ENCODE measurements around the gene FAM110A. TPM values are rescaled to one million over a fixed set of nuclear protein-coding genes. Genes with fewer than 3 reads are reported as not detected.

The FAM110A gene
- total and polyA plus RNA-seq, 2 donors (not counting 3 experiments of a cell fraction or from before 2014, with no cell fraction given), result 4.6 to 5.4 TPM

DNA sequence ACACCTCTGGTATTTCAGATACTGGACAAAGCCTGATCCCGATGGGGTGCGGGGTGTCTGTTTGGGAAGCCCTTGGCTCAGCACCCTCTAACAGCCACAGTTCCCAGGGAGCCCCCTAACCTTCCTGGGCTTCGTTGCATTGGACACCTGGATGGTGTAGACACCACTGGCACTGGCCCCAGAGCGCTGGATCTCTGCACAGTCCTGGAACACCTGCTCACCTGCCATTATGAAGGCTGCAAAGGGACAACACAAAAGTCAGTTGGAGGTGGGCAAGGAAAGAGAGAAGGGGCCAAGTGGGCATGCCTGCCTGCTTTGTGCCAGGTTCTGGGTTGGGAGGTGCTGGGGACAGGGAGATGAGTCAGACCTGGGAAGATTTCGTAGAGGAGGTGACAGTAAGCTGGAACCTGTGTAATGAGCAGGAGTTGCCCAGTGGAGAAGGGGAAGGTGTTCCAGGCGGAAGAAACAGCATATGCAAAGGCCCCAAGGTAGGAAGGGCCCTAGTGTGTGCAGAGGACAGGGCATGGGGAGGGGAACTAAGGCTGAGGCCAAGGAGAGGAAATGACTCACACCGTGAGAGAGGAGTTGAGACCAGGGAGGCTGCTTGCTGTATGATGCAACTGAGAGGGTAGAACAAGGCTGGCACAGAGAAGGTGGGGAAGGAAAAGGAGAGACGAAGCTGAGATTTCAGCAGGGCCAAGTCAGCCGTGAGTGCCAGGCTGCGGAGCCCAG, 47.7 kb downstream of the FAM110A start:
- no peak overlapping the region for H3K4me3 ChIP-seq (replicated peaks in 1 of 3; ENCODE audit: insufficient read depth in 1 of 3, low read depth in 1 of 3, low read length in 3 of 3)
- H3K36me3 ChIP-seq (ENCODE audit: control insufficient read depth in 2 of 2, extremely low read depth in 1 of 2, insufficient read depth in 2 of 2, low read length in 2 of 2), result no peaks in the 10 kb centered on the region
- no peak overlapping the region for H2AFZ ChIP-seq (ENCODE audit: low read depth, low read length)
- H3K4me2 ChIP-seq (ENCODE audit: insufficient read depth, low read length), result no peak overlapping the region
- H3K27me3 ChIP-seq (ENCODE audit: control insufficient read depth in 2 of 2, insufficient read depth in 2 of 2, low read length in 2 of 2), result peaks cover 5 to 6% of the 10 kb centered on the region in 2 experiments
- POLR2A ChIA-PET, result no interaction called here
- no peaks in the 10 kb centered on the region for H3K9me1 ChIP-seq (replicated peaks; ENCODE audit: control insufficient read depth, extremely low read depth, insufficient read depth, low read length)
- CTCF ChIA-PET, result interaction anchor here (0.9 kb wide), 1 partner anchor 63 kb away, joined by 3 read pairs; no protein-coding TSS in a partner anchor
- intact Hi-C loops (cut with micrococcal nuclease) (loop anchor here (5.0 kb wide), 1 partner anchor 34 kb away; no protein-coding TSS in a partner anchor), dilution Hi-C loops (cut with MboI; ENCODE audit: extremely low pct_ligation_motif_present, low sequenced_read_pairs) (no loop called here)
- BruUV-seq (replicated peaks), result no TSS peak
- FAIRE-seq, result peak; percentile 67
- H3K27ac ChIP-seq (ENCODE audit: insufficient read depth, low read depth, low read length), result no peak overlapping the region
- no peaks in the 10 kb centered on the region for H3K9me3 ChIP-seq (replicated peaks; ENCODE audit: control insufficient read depth, insufficient read depth, low read length)
- no peak overlapping the region for H3K9ac ChIP-seq (replicated peaks; ENCODE audit: extremely low read depth, insufficient read depth, low read length)
- H3K4me1 ChIP-seq (ENCODE audit: control insufficient read depth, extremely low read depth, insufficient read depth, low read length), result no peaks in the 10 kb centered on the region
- H4K20me1 ChIP-seq (replicated peaks; ENCODE audit: control insufficient read depth, extremely low read depth, insufficient read depth, low read length), result no peaks in the 10 kb centered on the region
- DNase-seq (ENCODE audit: low read depth, low spot score), result peak; percentile 25
- H3K79me2 ChIP-seq (ENCODE audit: control insufficient read depth, insufficient read depth, low read length), result no peaks in the 10 kb centered on the region
- TF ChIP-seq, protein P1, sequence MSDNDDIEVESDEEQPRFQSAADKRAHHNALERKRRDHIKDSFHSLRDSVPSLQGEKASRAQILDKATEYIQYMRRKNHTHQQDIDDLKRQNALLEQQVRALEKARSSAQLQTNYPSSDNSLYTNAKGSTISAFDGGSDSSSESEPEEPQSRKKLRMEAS (IDR thresholded peaks at IDR 0.05; ENCODE audit: insufficient read depth, insufficient read length), result no peak
- peak; percentile 53 for TF ChIP-seq FOS (IDR thresholded peaks at IDR 0.05; ENCODE audit: borderline replicate concordance, insufficient read depth, low read length)

DNA sequence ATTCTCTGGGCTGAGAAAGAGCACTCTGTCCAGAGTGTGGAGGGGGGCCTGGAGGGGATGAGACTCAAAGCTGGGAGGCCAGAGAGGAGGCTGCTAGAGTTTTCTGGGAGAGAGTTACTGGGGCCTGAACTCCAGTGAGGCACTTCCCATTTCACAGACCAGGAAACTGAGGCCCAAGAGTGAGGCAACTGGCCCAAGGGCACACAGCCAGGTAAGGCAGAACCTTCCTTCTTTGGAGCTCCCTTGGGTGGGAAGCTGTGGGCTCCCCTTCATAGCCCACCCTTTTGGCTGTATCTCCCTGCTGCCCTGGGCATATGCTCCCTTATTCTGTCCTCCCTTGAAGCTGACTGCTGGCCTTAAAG, 48.2 kb downstream of the FAM110A start:
- no peak for TF ChIP-seq FOS (IDR thresholded peaks at IDR 0.05; ENCODE audit: borderline replicate concordance, insufficient read depth, low read length)
- TF ChIP-seq POLR2A (IDR thresholded peaks at IDR 0.05; ENCODE audit: low read depth, low read length), result no peak
- TF ChIP-seq, protein P1 (IDR thresholded peaks at IDR 0.05; ENCODE audit: insufficient read depth, insufficient read length), result no peak
- no peak for TF ChIP-seq JUN (IDR thresholded peaks at IDR 0.05; ENCODE audit: borderline replicate concordance, insufficient read depth, insufficient read length, low read depth)
- TF ChIP-seq, protein P2, sequence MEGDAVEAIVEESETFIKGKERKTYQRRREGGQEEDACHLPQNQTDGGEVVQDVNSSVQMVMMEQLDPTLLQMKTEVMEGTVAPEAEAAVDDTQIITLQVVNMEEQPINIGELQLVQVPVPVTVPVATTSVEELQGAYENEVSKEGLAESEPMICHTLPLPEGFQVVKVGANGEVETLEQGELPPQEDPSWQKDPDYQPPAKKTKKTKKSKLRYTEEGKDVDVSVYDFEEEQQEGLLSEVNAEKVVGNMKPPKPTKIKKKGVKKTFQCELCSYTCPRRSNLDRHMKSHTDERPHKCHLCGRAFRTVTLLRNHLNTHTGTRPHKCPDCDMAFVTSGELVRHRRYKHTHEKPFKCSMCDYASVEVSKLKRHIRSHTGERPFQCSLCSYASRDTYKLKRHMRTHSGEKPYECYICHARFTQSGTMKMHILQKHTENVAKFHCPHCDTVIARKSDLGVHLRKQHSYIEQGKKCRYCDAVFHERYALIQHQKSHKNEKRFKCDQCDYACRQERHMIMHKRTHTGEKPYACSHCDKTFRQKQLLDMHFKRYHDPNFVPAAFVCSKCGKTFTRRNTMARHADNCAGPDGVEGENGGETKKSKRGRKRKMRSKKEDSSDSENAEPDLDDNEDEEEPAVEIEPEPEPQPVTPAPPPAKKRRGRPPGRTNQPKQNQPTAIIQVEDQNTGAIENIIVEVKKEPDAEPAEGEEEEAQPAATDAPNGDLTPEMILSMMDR (IDR thresholded peaks at IDR 0.05; ENCODE audit: extremely low read depth in 1 of 2, insufficient read depth in 1 of 2, low read depth in 1 of 2, low read length in 2 of 2), result no peak
- TF ChIP-seq GATA2 (IDR thresholded peaks at IDR 0.05; ENCODE audit: insufficient read depth, insufficient read length, low read depth, low read length), result no peak
- TF ChIP-seq POLR2AphosphoS5 (IDR thresholded peaks at IDR 0.05; ENCODE audit: insufficient read depth, low read depth, low read length), result no peak
- TF ChIP-seq MYC (IDR thresholded peaks at IDR 0.05; ENCODE audit: low read depth, low read length), result no peak
- no peak for FAIRE-seq
- H3K4me1 ChIP-seq (ENCODE audit: control insufficient read depth, extremely low read depth, insufficient read depth, low read length), result no peaks in the 10 kb centered on the region
- no peaks in the 10 kb centered on the region for H3K36me3 ChIP-seq (ENCODE audit: control insufficient read depth in 2 of 2, extremely low read depth in 1 of 2, insufficient read depth in 2 of 2, low read length in 2 of 2)
- H4K20me1 ChIP-seq (replicated peaks; ENCODE audit: control insufficient read depth, extremely low read depth, insufficient read depth, low read length), result no peaks in the 10 kb centered on the region
- H3K9me1 ChIP-seq (replicated peaks; ENCODE audit: control insufficient read depth, extremely low read depth, insufficient read depth, low read length), result no peaks in the 10 kb centered on the region
- H3K9ac ChIP-seq (replicated peaks; ENCODE audit: extremely low read depth, insufficient read depth, low read length), result no peak overlapping the region
- no peak overlapping the region for H3K4me3 ChIP-seq (replicated peaks in 1 of 3; ENCODE audit: insufficient read depth in 1 of 3, low read depth in 1 of 3, low read length in 3 of 3)
- no peak overlapping the region for H3K4me2 ChIP-seq (ENCODE audit: insufficient read depth, low read length)
- intact Hi-C loops (cut with micrococcal nuclease), result loop anchor here (5.0 kb wide), 1 partner anchor 34 kb away; no protein-coding TSS in a partner anchor
- peaks cover 6 to 8% of the 10 kb centered on the region in 2 experiments for H3K27me3 ChIP-seq (ENCODE audit: control insufficient read depth in 2 of 2, insufficient read depth in 2 of 2, low read length in 2 of 2)
- BruUV-seq (replicated peaks), result no TSS peak
- H3K9me3 ChIP-seq (replicated peaks; ENCODE audit: control insufficient read depth, insufficient read depth, low read length), result no peaks in the 10 kb centered on the region
- CTCF ChIA-PET, result interaction anchor here (0.9 kb wide), 1 partner anchor 63 kb away, joined by 3 read pairs; no protein-coding TSS in a partner anchor
- no peak overlapping the region for H2AFZ ChIP-seq (ENCODE audit: low read depth, low read length)
- dilution Hi-C loops (cut with MboI; ENCODE audit: extremely low pct_ligation_motif_present, low sequenced_read_pairs), result no loop called here
- no peak for DNase-seq (ENCODE audit: low read depth, low spot score)
- POLR2A ChIA-PET, result no interaction called here
- H3K27ac ChIP-seq (ENCODE audit: insufficient read depth, low read depth, low read length), result no peak overlapping the region
- H3K79me2 ChIP-seq (ENCODE audit: control insufficient read depth, insufficient read depth, low read length), result no peaks in the 10 kb centered on the region
